Skeletal muscle cell (primary cell): Measurements from ENCODE around the gene CD2BP2.

Source experiments
- DNase-seq: peaks from one replicate; pipeline ENCODE4 v3.0.0-alpha.2; 2010; ENCODE audit warnings: low read depth
- H3K4me3 ChIP-seq: 2 replicates; pipeline ENCODE4 v1.5.1; 2011; ENCODE audit warnings: low read depth, mild to moderate bottlenecking, control low read depth, low read length, moderate library complexity

CD2BP2 gene

GRCh38 chr16:30367349-30368009, 12.4 kb upstream of the CD2BP2 start:
- H3K4me3 ChIP-seq = peak overlapping the region; percentile 89
- DNase-seq = no peak

- DNase-seq = no peak
- no peak overlapping the region for H3K4me3 ChIP-seq
These were observed 11.4 kb upstream of the CD2BP2 start for GRCh38 chr16:30366511-30366910.

DNA sequence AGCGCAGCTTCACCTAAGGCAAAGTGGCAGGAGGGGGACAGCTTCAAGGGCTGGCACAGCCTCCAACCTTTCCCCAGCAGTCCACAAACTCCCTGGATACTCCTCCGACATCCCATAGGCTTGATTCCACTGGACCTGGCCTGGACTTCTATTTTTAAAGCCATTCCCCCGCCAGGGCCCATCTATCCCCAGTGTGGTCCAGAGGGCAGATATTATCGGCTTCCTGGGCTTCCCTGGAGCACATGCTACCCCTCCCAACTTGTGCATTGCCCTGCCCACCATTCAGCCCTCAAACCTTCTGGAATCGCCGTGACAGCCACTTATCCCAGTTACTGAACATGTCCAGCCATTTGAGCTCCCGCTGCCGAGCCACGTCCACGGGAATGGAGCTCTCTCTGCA, 10.1 kb upstream of the CD2BP2 start:
- no peak for DNase-seq
- no peak overlapping the region for H3K4me3 ChIP-seq

DNA sequence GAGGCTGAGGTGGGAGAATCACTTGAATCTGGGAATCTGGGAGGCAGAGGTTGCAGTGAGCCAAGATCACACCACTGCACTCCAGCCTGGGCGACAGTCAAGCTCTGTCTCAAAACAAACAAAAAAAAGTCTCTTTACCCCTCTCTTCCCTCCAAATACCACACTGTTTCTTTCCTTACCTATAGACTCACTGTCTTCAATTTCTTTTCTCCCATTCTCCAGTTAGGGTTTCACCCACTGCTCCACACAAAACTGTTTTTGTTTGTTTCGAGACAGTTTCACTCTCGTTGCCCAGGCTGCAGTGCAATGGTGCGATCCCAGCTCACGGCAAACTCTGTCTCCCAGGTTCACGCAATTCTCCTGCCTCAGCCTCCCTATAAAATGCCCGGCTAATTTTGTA, 6.1 kb upstream of the CD2BP2 start:
- DNase-seq = no peak
- H3K4me3 ChIP-seq = no peak overlapping the region

- DNase-seq = no peak
- H3K4me3 ChIP-seq = no peak overlapping the region
These were observed 4.7 kb upstream of the CD2BP2 start for GRCh38 chr16:30359871-30360170.

GRCh38 chr16:30358990-30359870, 4.1 kb upstream of the CD2BP2 start:
- no peak for DNase-seq
- no peak overlapping the region for H3K4me3 ChIP-seq

DNA sequence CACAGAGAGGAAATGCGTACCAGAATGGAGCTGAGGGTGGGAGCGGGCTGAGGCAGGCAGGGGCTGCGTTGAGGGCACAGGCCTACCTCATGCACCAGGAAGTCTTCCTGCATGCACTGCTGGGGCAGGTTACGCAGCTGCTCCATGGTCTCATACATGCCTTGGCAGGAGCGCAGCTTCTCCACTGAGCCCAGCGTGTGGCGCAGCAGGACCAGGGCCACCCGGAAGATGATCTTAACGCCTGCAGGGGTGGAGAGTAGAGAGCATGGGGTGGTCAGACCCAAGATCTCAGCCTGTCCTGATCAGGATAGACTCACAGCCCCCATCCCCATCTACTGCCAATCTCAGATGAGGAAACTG, 3.4 kb upstream of the CD2BP2 start:
- no peak for DNase-seq
- H3K4me3 ChIP-seq = no peak overlapping the region

DNA sequence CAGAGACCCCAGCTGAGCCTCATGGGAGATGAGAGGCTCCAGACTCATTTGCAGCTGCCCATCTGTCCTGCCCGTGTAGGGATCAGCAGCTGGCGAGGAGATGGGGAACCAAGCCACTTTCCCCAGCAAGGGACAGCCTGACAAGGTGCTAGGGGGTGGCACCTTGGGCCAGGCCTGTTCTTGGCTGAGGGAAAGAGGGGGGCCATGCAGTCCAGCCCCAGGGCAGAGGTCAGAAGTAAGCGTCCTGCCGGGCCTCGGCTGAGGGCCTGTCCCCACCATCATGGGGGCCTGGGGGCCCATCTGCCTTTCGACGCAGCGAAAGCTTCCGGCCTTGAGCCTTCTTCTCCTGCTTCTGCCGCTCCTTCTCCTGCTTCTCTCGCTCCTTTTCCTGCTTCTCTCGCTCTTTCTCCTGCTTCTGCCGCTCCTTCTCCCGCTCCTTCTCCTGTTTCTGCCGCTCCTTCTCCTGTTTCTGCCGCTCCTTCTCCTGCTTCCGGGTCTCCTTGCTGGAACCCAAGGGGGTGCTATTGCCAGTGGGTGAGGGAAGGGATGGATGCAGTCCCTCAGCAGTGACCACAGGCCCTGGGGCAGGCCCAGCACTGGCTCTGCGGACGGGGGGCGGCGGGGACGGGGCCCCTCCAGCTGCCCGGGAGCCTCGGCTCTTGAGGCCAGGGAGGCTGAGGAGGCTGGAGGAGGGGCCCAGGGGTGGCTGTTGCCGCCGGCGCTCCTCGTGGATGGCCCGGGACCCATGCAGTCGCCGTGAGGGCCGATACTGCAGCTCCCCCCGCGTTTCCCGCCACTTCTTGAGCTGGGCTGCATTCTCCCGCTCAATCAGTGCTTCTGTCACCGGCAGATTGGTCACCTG, 2.8 kb upstream of the CD2BP2 start:
- no peak for DNase-seq
- no peak overlapping the region for H3K4me3 ChIP-seq

GRCh38 chr16:30357085-30357714, 2.1 kb upstream of the CD2BP2 start:
- no peak overlapping the region for H3K4me3 ChIP-seq
- no peak for DNase-seq

- no peak for DNase-seq
- no peak overlapping the region for H3K4me3 ChIP-seq
These were observed 1.4 kb upstream of the CD2BP2 start for GRCh38 chr16:30356401-30357084.

DNA sequence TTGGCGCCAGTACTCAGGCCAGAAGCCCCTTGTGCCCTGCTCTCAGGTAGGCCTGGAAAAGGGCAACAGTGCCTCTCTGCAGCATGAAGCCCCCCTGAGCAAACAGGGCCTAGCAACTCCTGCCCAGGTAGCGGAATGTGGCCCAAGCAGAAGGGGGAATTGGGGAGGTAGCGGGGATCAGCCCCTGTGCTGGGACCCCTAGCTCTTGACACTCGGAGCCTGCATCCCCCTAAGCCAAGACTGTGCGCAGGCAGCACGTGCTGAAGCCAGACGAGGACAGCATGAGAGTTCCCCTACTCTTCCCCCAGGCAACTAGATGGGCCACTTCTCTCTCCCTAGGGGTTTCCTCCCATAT, 823 bp upstream of the CD2BP2 start:
- H3K4me3 ChIP-seq = peak overlapping the region; percentile 82
- DNase-seq = no peak

GRCh38 chr16:30354423-30355143, 525 bp downstream of the CD2BP2 start:
- H3K4me3 ChIP-seq = peak overlapping the region; percentile 82
- DNase-seq = no peak

DNA sequence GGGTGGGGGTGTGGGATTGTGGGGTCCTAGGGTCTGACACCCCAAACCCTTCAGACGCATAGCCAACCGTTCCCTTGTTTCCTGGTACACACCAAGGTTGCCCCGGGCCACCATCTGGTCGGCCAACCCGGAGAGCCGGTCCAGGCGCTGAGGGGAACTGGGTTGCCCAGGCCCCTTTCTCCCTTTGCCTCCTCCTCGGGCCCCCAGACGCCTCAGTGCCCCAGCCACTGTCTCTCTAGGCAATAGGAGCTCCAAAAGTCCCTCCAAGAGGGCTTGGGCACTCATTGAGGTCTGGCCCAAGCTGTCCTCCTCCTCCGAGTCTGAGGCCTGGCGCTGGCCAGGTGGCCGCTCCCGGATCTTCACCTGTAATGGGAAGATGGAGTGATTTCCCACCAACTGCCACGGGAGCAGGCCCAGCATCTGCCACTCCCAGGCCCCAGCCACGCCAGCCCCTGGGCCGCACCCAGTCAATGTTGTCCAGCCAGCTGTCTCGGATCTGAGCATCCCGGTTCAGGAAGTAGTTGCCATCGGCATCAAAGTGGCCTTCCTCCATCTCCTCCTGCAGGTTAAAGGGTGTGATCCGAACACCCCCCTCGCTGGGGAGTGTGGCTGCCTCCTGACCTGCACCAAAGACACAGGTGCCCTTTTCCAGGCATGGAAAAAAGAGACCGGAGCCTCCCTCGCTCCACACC, 1.5 kb downstream of the CD2BP2 start:
- peak overlapping the region; percentile 82 for H3K4me3 ChIP-seq
- no peak for DNase-seq

- no peak for DNase-seq
- H3K4me3 ChIP-seq = no peak overlapping the region
These were observed 2.4 kb downstream of the CD2BP2 start for GRCh38 chr16:30352488-30353401.

DNA sequence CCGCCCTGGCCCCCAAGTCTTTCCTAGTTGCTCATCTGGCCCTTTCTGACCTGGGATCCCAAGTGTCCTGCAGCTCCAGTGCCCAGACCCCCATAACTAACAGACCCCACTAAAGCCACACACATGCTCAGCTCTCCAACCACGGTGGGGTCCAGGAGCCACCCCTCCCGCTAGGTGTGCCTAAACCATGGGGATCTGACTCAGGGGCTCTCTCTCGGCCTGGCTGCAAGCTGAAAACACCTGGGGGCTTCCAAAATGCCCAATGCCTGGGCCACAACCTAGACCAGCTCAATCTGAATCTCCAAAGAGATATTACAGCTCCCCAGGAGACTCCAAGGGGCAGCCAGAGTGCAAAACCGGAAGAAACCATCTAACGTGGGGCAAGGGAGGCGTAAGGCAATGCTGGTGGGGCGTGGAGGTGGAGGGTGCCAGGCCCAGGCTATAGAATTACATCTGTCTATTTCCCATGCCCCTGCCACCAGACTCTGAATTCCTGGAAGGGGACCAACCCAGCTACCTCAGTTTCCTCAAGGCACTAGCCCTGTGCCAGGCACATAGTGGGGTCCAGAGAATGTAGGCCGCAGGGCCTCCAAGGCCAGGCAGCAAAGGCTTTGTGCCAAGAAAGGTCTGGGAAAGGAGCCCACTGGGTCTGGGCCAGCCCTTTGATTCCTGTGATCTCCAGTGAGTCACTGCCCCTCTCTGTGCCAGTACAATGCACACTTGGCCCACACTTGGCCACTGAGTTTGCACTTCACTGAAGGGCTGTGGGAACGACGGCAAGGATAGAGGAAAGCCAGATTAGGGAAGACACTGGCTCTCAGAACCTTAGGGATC, 3.3 kb downstream of the CD2BP2 start:
- DNase-seq = peak; percentile 76
- no peak overlapping the region for H3K4me3 ChIP-seq

DNA sequence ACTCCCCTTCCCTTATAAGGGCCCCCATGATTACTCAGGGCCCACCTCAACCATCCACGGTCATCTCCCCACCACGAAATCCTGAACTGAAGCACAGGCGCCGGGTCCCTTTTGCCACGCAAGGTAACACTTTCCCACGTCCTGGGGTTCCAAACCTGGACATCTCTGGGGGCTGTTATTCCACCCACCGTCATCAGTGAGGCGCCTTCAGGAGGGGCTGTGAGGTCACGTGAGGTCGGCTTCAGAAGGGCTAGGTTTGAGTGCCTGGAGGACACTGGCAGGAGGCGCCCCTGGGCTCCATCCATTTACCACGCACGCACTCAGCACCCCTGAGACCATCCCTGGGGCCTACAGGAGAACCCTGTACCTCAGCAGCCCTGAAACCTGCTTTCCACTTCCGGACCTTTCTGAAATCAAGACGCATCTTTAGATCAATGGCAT, 4.1 kb downstream of the CD2BP2 start:
- no peak overlapping the region for H3K4me3 ChIP-seq
- DNase-seq = no peak
